Gastrocnemius medialis (tissue), 4 donors: Measurements from ENCODE around the gene AVPR1A. TPM values are rescaled to one million over a fixed set of nuclear protein-coding genes. Genes with fewer than 3 reads are reported as not detected.

Source experiments
- ATAC-seq, 2 donors: fragments of 150-250 bp; one replicate each; pipeline ENCODE4 v1.9.1; 2016
- DNase-seq, 2 donors: peaks; one replicate each; pipeline ENCODE4 v3.0.0-alpha.2; 2019
- H3K27ac ChIP-seq, 4 donors: fragments of 200-600 bp; sonication (generic); 1 replicate in 1 of 4; 2 replicates in 3 of 4; pipeline ENCODE4 v1.5.1; 2016 to 2018; ENCODE audit warnings: mild to moderate bottlenecking in 2 of 4, moderate library complexity in 1 of 4
- H3K27me3 ChIP-seq, 3 donors: fragments of 200-600 bp; sonication (generic) in 2 of 3; 1 replicate in 1 of 3; 2 replicates in 2 of 3; pipeline versions ENCODE4 v1.5.1 to v1.6.0; 2016 to 2019; ENCODE audit warnings: mild to moderate bottlenecking in 1 of 3, moderate library complexity in 1 of 3
- H3K36me3 ChIP-seq, 2 donors: fragments of 200-600 bp; sonication (generic) in 1 of 2; one replicate each; pipeline ENCODE4 v1.5.1; 2017 to 2018
- H3K4me1 ChIP-seq, 2 donors: fragments of 200-600 bp; sonication (generic) in 1 of 2; one replicate each; pipeline ENCODE4 v1.5.1; 2016 to 2017; ENCODE audit warnings: mild to moderate bottlenecking in 2 of 2
- H3K4me3 ChIP-seq, 4 donors: fragments of 200-600 bp; sonication (generic) in 3 of 4; 1 replicate in 1 of 4; 2 replicates in 3 of 4; pipeline ENCODE4 v1.5.1; 2016 to 2019; ENCODE audit warnings: mild to moderate bottlenecking in 2 of 4
- H3K9me3 ChIP-seq, 3 donors: fragments of 200-600 bp; sonication (generic) in 2 of 3; 1 replicate in 1 of 3; 2 replicates in 2 of 3; pipeline ENCODE4 v1.5.1; 2016 to 2019
- POLR2A ChIP-seq, 2 donors: fragments of 450-650 bp; IDR thresholded peaks; one replicate each; pipeline ENCODE4 v1.6.1; 2017; ENCODE audit warnings: antibody characterized with exemption in 2 of 2, mild to moderate bottlenecking in 2 of 2, moderate library complexity in 2 of 2
- in situ Hi-C, 4 donors: fragments of 200-750 bp; cut with MboI; loops; one replicate each; pipeline versions ENCODE4 v1.15.0 to v1.8.0; 2017; ENCODE audit warnings: low sequenced_read_pairs in 4 of 4
- intact Hi-C: fragments of 100-400 bp; cut with DNase I; formaldehyde crosslinking; loops from one replicate; pipeline ENCODE4 v1.15.1; 2023; ENCODE audit warnings: low total_unique reads
- total RNA-seq, 4 donors: library from RNA; depleted of rRNA; stranded (reverse); fragments of >200 nt; gene quantifications; one replicate each; pipeline versions ENCODE4 v1.1.0 to v1.2.3, GENCODE V29; 2016
- TF ChIP-seq, protein P1 (sequence below), 5 experiments: fragments of 450-650 bp in 3 of 5; fragments of 200-600 bp in 2 of 5; sonication (generic) in 2 of 5; IDR thresholded peaks in 4 of 5; conservative IDR thresholded peaks in 1 of 5; 1 replicate in 4 of 5; 2 replicates in 1 of 5; pipeline ENCODE4 v1.5.1; 2016 to 2019; ENCODE audit warnings: antibody characterized with exemption in 5 of 5, mild to moderate bottlenecking in 3 of 5, moderate library complexity in 3 of 5

The AVPR1A gene
- total RNA-seq, 4 donors from 2014 or later: 1.8 to 2.4 (median 2.0) TPM

DNA sequence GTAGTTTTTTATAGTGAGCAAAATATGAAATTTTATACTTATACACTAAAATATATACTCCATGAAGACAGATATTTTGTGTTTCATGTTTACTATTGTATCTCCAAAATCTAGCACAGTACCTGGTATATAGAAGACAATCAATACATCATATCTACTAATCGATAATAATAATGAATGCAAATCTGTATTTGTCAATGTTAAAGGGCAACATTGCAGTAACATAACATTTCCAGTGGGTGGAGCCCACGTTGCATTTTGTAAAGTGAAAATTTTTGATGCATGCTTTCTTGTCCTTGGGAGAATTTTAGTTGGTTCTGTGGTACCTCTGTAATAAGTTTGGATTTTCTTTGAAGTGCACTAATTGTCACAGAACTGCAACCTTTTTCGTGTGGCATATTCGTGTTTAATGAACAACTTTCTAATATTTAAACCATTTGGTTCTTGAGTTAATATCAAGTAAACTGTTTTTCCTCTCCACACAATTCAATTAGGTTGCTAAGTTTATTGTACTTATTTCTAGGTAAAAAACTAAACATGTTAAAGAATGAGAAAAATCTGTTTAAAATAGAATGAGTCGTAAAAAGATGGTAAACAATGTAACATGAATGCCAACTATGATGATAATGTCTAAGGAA is 47.4 kb downstream of the AVPR1A start:
- intact Hi-C loops (loop anchor here (10.0 kb wide), 1 partner anchor 701 kb away; no protein-coding TSS in a partner anchor), in situ Hi-C loops (loop anchor here in 1 of 4 donors (25.0 kb wide), 1 partner anchor 709 kb away; no protein-coding TSS in a partner anchor)
- no peak for DNase-seq
- Histone ChIP-seq H3K27ac (no peak overlapping the region), H3K4me1 (no peaks in the 10 kb centered on the region), H3K36me3 (no peaks in the 10 kb centered on the region), H3K9me3 (no peaks in the 10 kb centered on the region), H3K4me3 (no peak overlapping the region), H3K27me3 (no peaks in the 10 kb centered on the region)
- TF ChIP-seq, protein P1, sequence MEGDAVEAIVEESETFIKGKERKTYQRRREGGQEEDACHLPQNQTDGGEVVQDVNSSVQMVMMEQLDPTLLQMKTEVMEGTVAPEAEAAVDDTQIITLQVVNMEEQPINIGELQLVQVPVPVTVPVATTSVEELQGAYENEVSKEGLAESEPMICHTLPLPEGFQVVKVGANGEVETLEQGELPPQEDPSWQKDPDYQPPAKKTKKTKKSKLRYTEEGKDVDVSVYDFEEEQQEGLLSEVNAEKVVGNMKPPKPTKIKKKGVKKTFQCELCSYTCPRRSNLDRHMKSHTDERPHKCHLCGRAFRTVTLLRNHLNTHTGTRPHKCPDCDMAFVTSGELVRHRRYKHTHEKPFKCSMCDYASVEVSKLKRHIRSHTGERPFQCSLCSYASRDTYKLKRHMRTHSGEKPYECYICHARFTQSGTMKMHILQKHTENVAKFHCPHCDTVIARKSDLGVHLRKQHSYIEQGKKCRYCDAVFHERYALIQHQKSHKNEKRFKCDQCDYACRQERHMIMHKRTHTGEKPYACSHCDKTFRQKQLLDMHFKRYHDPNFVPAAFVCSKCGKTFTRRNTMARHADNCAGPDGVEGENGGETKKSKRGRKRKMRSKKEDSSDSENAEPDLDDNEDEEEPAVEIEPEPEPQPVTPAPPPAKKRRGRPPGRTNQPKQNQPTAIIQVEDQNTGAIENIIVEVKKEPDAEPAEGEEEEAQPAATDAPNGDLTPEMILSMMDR (IDR thresholded peaks at IDR 0.05 in 4 of 5, conservative IDR thresholded peaks at IDR 0.05 in 1 of 5): peak in 4 of 5 experiments; percentile 12 to 61 (median 41)
- TF ChIP-seq POLR2A (IDR thresholded peaks at IDR 0.05): no peak
- ATAC-seq: no peak

DNA sequence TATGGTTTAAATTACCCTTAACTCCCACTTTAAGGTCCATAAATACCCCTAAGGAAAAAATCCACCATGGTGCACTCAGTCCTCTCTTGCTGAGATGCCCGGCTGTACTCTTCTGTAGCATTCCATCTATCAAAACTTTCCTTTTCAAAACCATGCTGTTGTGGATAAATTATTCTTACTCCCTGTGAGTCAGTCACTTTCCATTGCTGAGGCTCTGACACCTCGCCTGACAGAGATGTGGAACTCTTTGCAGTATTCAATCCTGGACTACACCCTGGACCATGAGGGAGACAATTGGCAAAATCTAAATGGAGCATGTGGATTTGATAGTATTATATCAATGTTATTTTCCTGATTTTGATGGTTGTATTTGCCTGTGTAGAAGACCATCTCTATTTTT is 49.1 kb downstream of the AVPR1A start:
- Histone ChIP-seq H3K27ac (no peak overlapping the region), H3K4me3 (no peak overlapping the region), H3K36me3 (no peaks in the 10 kb centered on the region), H3K27me3 (no peaks in the 10 kb centered on the region), H3K4me1 (no peaks in the 10 kb centered on the region), H3K9me3 (no peaks in the 10 kb centered on the region)
- intact Hi-C loops: loop anchor here (10.0 kb wide), 1 partner anchor 703 kb away; no protein-coding TSS in a partner anchor
- no peak for ATAC-seq
- DNase-seq: no peak
- no peak for TF ChIP-seq POLR2A (IDR thresholded peaks at IDR 0.05)
- TF ChIP-seq, protein P1 (IDR thresholded peaks at IDR 0.05 in 4 of 5, conservative IDR thresholded peaks at IDR 0.05 in 1 of 5): no peak
- in situ Hi-C loops: loop anchor here in 1 of 4 donors (25.0 kb wide), 1 partner anchor 710 kb away; no protein-coding TSS in a partner anchor

DNA sequence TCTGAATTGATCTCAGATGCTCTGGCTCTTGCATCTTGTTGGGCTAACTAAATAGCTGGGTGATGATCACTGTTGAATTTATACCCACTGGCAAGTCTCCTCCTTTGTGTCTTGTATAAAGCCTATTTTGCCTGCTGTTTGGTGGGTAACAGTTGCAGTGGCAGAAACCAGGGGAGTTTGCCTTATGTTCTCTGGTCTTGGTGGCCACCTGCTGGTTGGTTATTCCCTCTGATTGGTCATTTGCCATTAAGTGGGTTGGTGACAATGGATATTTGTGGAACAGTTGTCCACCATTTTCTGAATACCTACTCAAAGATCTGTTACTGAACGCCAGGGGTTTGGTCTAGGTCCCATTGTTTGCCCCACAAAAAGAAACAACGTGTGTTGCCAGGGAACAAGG is 52.1 kb downstream of the AVPR1A start:
- no peaks in the 10 kb centered on the region for H3K36me3 ChIP-seq
- no peaks in the 10 kb centered on the region for H3K27me3 ChIP-seq
- H3K27ac ChIP-seq: no peak overlapping the region
- ATAC-seq: no peak
- no peaks in the 10 kb centered on the region for H3K4me1 ChIP-seq
- H3K4me3 ChIP-seq: no peak overlapping the region
- in situ Hi-C loops: no loop called here
- intact Hi-C loops: no loop called here
- H3K9me3 ChIP-seq: no peaks in the 10 kb centered on the region
- DNase-seq: no peak
- no peak for TF ChIP-seq POLR2A (IDR thresholded peaks at IDR 0.05)
- TF ChIP-seq, protein P1 (IDR thresholded peaks at IDR 0.05 in 4 of 5, conservative IDR thresholded peaks at IDR 0.05 in 1 of 5): no peak

DNA sequence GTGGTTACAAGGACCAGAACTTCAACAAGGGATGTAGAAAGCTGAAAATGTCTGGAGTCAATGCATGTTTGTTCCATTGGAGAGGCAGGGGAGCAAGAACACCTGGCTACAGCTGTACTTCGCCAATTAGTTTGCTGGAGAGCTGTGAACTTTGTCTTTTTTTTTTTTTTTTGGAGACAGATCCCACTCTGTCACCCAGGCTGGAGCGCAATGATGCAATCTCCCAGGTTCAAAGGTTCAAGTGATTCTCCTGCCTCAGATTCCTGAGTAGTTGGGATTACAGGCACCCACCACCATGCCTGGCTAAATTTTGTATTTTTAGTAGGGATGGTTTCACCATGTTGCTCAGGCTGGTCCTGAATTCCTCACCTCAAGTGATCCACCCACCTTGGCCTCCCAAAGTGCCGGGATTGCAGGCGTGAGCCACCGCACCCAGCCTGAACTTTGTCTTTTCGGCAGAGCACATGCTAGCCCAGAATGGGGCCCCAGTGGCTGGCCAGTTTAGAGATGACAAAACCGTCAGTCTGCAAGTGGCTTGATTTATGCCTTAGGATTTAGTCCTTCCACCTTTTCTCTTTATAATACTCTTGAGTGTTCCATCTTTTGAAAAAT is 55.5 kb downstream of the AVPR1A start:
- Histone ChIP-seq H3K36me3 (no peaks in the 10 kb centered on the region), H3K4me1 (no peaks in the 10 kb centered on the region), H3K4me3 (no peak overlapping the region), H3K27ac (no peak overlapping the region), H3K9me3 (no peaks in the 10 kb centered on the region), H3K27me3 (no peaks in the 10 kb centered on the region)
- TF ChIP-seq, protein P1 (IDR thresholded peaks at IDR 0.05 in 4 of 5, conservative IDR thresholded peaks at IDR 0.05 in 1 of 5): no peak
- no peak for TF ChIP-seq POLR2A (IDR thresholded peaks at IDR 0.05)
- DNase-seq (no peak), ATAC-seq (no peak)
- intact Hi-C loops (no loop called here), in situ Hi-C loops (no loop called here)
